HEK293 (cell line): ENCODE data around the gene PARD3.

Experiments used
- CTCF ChIA-PET: fragments of 350-600 bp; formaldehyde crosslinking; extraction: SDS; loops from one replicate; lab custom pipeline; 2021; ENCODE audit warnings: antibody characterized with exemption; lab: Yijun Ruan, JAX
- POLR2A ChIA-PET: fragments of 300-600 bp; formaldehyde crosslinking; extraction: SDS; loops from one replicate; lab custom pipeline; 2020; ENCODE audit warnings: antibody characterized with exemption, inconsistent platforms; lab: Yijun Ruan, JAX
- H3K27ac ChIP-seq: fragments of 200-500 bp; sonication (Bioruptor generic); 2 replicates; pipeline ENCODE4 v1.5.1; 2014; ENCODE audit warnings: low read depth, low read length, control low read depth, inconsistent platforms; ENCODE audit errors: extremely low read depth
- H3K36me3 ChIP-seq, 2 experiments: fragments of 200-500 bp in 1 of 2; sonication (Bioruptor generic) in 1 of 2; 1 replicate in 1 of 2; 2 replicates in 1 of 2; pipeline ENCODE4 v1.5.1; 2014 to 2017; ENCODE audit warnings: inconsistent platforms in 2 of 2, low read length in 2 of 2; ENCODE audit not compliant: control insufficient read depth in 2 of 2, insufficient read depth in 1 of 2
- H3K4me1 ChIP-seq: fragments of 200-500 bp; sonication (Bioruptor generic); 2 replicates; pipeline ENCODE4 v1.5.1; 2014; ENCODE audit warnings: mild to moderate bottlenecking, low read length, inconsistent platforms; ENCODE audit not compliant: control insufficient read depth, insufficient read depth
- H3K4me3 ChIP-seq: 2 replicates; pipeline ENCODE4 v1.5.1; 2011; ENCODE audit warnings: low read depth, mild to moderate bottlenecking, control low read depth, low read length, moderate library complexity
- H3K9me3 ChIP-seq: fragments of 200-500 bp; sonication (Bioruptor generic); 2 replicates; pipeline ENCODE4 v1.5.1; 2014; ENCODE audit warnings: low read depth, low read length, inconsistent platforms; ENCODE audit not compliant: control insufficient read depth, insufficient read depth
- FEZF1 ChIP-seq: fragments of 450-650 bp; formaldehyde crosslinking; IDR thresholded peaks from 2 replicates; pipeline ENCODE4 v1.5.1; 2016; ENCODE audit warnings: missing biosample characterization, missing genetic modification characterization
- HIC1 ChIP-seq: fragments of 450-650 bp; formaldehyde crosslinking; IDR thresholded peaks from 2 replicates; pipeline ENCODE4 v1.5.1; 2016; ENCODE audit warnings: missing biosample characterization, missing genetic modification characterization
- HOXA7 ChIP-seq: sonication (generic); formaldehyde crosslinking; IDR thresholded peaks from 2 replicates; pipeline ENCODE4 v1.8.1; 2022; ENCODE audit warnings: missing genetic modification reagents, borderline replicate concordance
- HOXC10 ChIP-seq: sonication (generic); formaldehyde crosslinking; IDR thresholded peaks from 2 replicates; pipeline ENCODE4 v1.8.1; 2023; ENCODE audit warnings: mild to moderate bottlenecking, missing genetic modification reagents
- KLF8 ChIP-seq: fragments of 450-650 bp; formaldehyde crosslinking; IDR thresholded peaks from 2 replicates; pipeline ENCODE4 v1.5.1; 2016; ENCODE audit warnings: missing biosample characterization, missing genetic modification characterization
- OVOL3 ChIP-seq: fragments of 450-650 bp; formaldehyde crosslinking; IDR thresholded peaks from 2 replicates; pipeline ENCODE4 v1.5.1; 2016; ENCODE audit warnings: missing biosample characterization, missing genetic modification characterization
- SP7 ChIP-seq: fragments of 450-650 bp; formaldehyde crosslinking; IDR thresholded peaks from 2 replicates; pipeline ENCODE4 v1.5.1; 2016; ENCODE audit warnings: missing biosample characterization, missing genetic modification characterization
- ZBTB11 ChIP-seq: fragments of 450-650 bp; formaldehyde crosslinking; conservative IDR thresholded peaks from 2 replicates; pipeline ENCODE4 v1.5.1; 2016; ENCODE audit warnings: low read depth, missing biosample characterization, missing genetic modification characterization
- ZEB2 ChIP-seq: fragments of 450-650 bp; formaldehyde crosslinking; IDR thresholded peaks from 2 replicates; pipeline ENCODE4 v1.5.1; 2016; ENCODE audit warnings: missing biosample characterization, missing genetic modification characterization
- ZNF10 ChIP-seq: fragments of 450-650 bp; formaldehyde crosslinking; IDR thresholded peaks from 2 replicates; pipeline ENCODE4 v1.5.1; 2017; ENCODE audit warnings: missing biosample characterization, missing genetic modification characterization
- ZNF24 ChIP-seq: fragments of 450-650 bp; formaldehyde crosslinking; IDR thresholded peaks from 2 replicates; pipeline ENCODE4 v1.5.1; 2016; ENCODE audit warnings: missing biosample characterization, missing genetic modification characterization
- ZNF335 ChIP-seq: fragments of 450-650 bp; formaldehyde crosslinking; conservative IDR thresholded peaks from 2 replicates; pipeline ENCODE4 v1.5.1; 2016; ENCODE audit warnings: missing biosample characterization, missing genetic modification characterization
- ZNF366 ChIP-seq: fragments of 450-650 bp; formaldehyde crosslinking; conservative IDR thresholded peaks from 2 replicates; pipeline ENCODE4 v1.5.1; 2016; ENCODE audit warnings: missing biosample characterization, missing genetic modification characterization
- ZNF416 ChIP-seq: fragments of 450-650 bp; formaldehyde crosslinking; IDR thresholded peaks from 2 replicates; pipeline ENCODE4 v1.5.1; 2016; ENCODE audit warnings: missing biosample characterization, missing genetic modification characterization
- ZNF501 ChIP-seq: fragments of 450-650 bp; formaldehyde crosslinking; IDR thresholded peaks from 2 replicates; pipeline ENCODE4 v1.5.1; 2016; ENCODE audit warnings: missing biosample characterization, missing genetic modification characterization
- ZNF548 ChIP-seq: fragments of 450-650 bp; formaldehyde crosslinking; IDR thresholded peaks from 2 replicates; pipeline ENCODE4 v1.5.1; 2016; ENCODE audit warnings: missing biosample characterization, missing genetic modification characterization
- ZNF600 ChIP-seq: fragments of 450-650 bp; formaldehyde crosslinking; IDR thresholded peaks from 2 replicates; pipeline ENCODE4 v1.5.1; 2016; ENCODE audit warnings: missing biosample characterization, missing genetic modification characterization
- ZNF629 ChIP-seq: fragments of 450-650 bp; formaldehyde crosslinking; IDR thresholded peaks from 2 replicates; pipeline ENCODE4 v1.5.1; 2017; ENCODE audit warnings: missing biosample characterization, missing genetic modification characterization
- ZNF660 ChIP-seq: fragments of 450-650 bp; IDR thresholded peaks from 2 replicates; pipeline ENCODE4 v1.5.1; 2018; ENCODE audit warnings: missing biosample characterization, mild to moderate bottlenecking, missing genetic modification characterization
- ZNF768 ChIP-seq: fragments of 450-650 bp; formaldehyde crosslinking; IDR thresholded peaks from 2 replicates; pipeline ENCODE4 v1.5.1; 2018; ENCODE audit warnings: missing biosample characterization, mild to moderate bottlenecking, missing genetic modification characterization
- ZSCAN4 ChIP-seq: fragments of 450-650 bp; formaldehyde crosslinking; IDR thresholded peaks from 2 replicates; pipeline ENCODE4 v1.5.1; 2017; ENCODE audit warnings: missing biosample characterization, missing genetic modification characterization
- ZSCAN5A ChIP-seq: fragments of 450-650 bp; formaldehyde crosslinking; IDR thresholded peaks from 2 replicates; pipeline ENCODE4 v1.5.1; 2016; ENCODE audit warnings: missing biosample characterization, missing genetic modification characterization
- TF ChIP-seq, protein P1 (sequence below): fragments of 450-650 bp; formaldehyde crosslinking; IDR thresholded peaks from 2 replicates; pipeline ENCODE4 v1.5.1; 2016; ENCODE audit warnings: missing biosample characterization, missing genetic modification characterization
- TF ChIP-seq, protein P2 (sequence below): fragments of 450-650 bp; formaldehyde crosslinking; IDR thresholded peaks from 2 replicates; pipeline ENCODE4 v1.5.1; 2017; ENCODE audit warnings: missing biosample characterization, missing genetic modification characterization

Gene PARD3

DNA sequence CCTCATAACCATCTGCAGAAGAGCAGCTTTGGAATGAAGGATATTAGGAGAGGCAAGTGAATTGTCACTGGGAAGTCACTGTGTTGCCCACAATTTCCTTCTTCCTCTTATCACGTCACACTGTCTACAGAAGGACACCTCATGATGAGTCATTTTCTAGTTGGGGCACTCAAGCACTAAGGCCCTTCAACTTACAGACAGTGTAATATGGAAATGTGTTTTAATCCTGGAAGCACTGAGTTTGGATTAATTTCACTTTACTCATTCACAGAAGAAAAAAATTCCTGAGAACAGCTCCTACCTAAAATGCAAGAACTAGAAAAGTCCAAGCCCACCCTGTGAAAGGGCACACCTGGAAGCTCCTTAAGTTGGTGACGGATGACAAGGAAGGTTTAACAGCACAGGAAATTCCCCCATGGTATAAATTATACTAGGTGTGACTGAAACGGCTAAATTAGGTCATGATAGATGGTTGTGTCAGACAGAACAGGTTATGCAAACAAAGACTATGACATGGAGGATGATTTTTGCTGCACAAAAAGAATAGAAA is 56.6 kb downstream of the PARD3 start (continued):
- TF ChIP-seq, protein P1, sequence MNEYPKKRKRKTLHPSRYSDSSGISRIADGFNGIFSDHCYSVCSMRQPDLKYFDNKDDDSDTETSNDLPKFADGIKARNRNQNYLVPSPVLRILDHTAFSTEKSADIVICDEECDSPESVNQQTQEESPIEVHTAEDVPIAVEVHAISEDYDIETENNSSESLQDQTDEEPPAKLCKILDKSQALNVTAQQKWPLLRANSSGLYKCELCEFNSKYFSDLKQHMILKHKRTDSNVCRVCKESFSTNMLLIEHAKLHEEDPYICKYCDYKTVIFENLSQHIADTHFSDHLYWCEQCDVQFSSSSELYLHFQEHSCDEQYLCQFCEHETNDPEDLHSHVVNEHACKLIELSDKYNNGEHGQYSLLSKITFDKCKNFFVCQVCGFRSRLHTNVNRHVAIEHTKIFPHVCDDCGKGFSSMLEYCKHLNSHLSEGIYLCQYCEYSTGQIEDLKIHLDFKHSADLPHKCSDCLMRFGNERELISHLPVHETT (tag by site-specific recombination) = peak; percentile 47; the same call in 1 of the 2 replicates
- TF ChIP-seq ZNF24 (tag by site-specific recombination) (0 out of 2 replicates have a peak, but pooled peaks have one; percentile 44), ZNF10 (peak; percentile 81), HOXC10 (CRISPR knock-in tag) (no peak), ZNF548 (tag by site-specific recombination) (no peak), ZNF366 (tag by site-specific recombination) (peak; percentile 70), KLF8 (tag by site-specific recombination) (peak; percentile 22; the same call in 1 of the 2 replicates), ZNF416 (tag by site-specific recombination) (no peak), ZSCAN4 (tag by site-specific recombination) (no peak), SP7 (tag by site-specific recombination) (peak; percentile 53; the same call in 1 of the 2 replicates), ZEB2 (peak; percentile 53), HIC1 (peak; percentile 79; the same call in 1 of the 2 replicates), ZNF768 (tag by site-specific recombination) (no peak), HOXA7 (CRISPR knock-in tag) (no peak), OVOL3 (tag by site-specific recombination) (no peak), ZNF660 (tag by site-specific recombination) (peak; percentile 40; the same call in 1 of the 2 replicates), ZSCAN5A (tag by site-specific recombination) (no peak), ZNF600 (tag by site-specific recombination) (peak; percentile 58; the same call in 1 of the 2 replicates), ZNF629 (tag by site-specific recombination) (peak; percentile 95), ZNF501 (0 out of 2 replicates have a peak, but pooled peaks have one; percentile 30)

- ChIA-PET CTCF (interaction anchor here (0.6 to 1.7 kb wide), 4 partner anchors 10 to 236 kb away, joined by 3 to 5 read pairs (median 3); no protein-coding TSS in a partner anchor), POLR2A (no interaction called here)
Observed at GRCh38 chr10:34757933-34758332, 57.2 kb downstream of the PARD3 start.

More at GRCh38 chr10:34757933-34758332, 57.2 kb downstream of the PARD3 start:
- no peaks in the 10 kb centered on the region for H3K9me3 ChIP-seq
- H3K4me1 ChIP-seq = peaks cover 11% of the 10 kb centered on the region; the same call in 1 of the 2 replicates
- no peaks in the 10 kb centered on the region for H3K36me3 ChIP-seq
- H3K27ac ChIP-seq = no peak overlapping the region
- H3K4me3 ChIP-seq = no peak overlapping the region
- no peak for TF ChIP-seq ZNF335 (tag by site-specific recombination)
- no peak for TF ChIP-seq FEZF1
- no peak for TF ChIP-seq ZBTB11 (tag by site-specific recombination)
- TF ChIP-seq, protein P2, sequence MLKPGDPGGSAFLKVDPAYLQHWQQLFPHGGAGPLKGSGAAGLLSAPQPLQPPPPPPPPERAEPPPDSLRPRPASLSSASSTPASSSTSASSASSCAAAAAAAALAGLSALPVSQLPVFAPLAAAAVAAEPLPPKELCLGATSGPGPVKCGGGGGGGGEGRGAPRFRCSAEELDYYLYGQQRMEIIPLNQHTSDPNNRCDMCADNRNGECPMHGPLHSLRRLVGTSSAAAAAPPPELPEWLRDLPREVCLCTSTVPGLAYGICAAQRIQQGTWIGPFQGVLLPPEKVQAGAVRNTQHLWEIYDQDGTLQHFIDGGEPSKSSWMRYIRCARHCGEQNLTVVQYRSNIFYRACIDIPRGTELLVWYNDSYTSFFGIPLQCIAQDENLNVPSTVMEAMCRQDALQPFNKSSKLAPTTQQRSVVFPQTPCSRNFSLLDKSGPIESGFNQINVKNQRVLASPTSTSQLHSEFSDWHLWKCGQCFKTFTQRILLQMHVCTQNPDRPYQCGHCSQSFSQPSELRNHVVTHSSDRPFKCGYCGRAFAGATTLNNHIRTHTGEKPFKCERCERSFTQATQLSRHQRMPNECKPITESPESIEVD (tag by site-specific recombination) = peak; percentile 76
